Fibroblast of skin of left biceps (primary cell): ENCODE results near the gene RIGI.
"Not testable (repeated sequence)": the region's sequence is repeated elsewhere in the genome, so short reads cannot be mapped to it uniquely, and the experiment has no call there.

Experiments used
- DNase-seq, 2 experiments: peaks; one replicate each; pipeline ENCODE4 v3.0.0-alpha.2; 2013; ENCODE audit warnings: low read depth in 2 of 2

The RIGI gene

GRCh38 chr9:32526707-32527048 is 682 bp upstream of the RIGI start:
- no peak for DNase-seq

- DNase-seq = no peak
Measured at GRCh38 chr9:32525709-32526030, 326 bp downstream of the RIGI start.

GRCh38 chr9:32524892-32525708 is 896 bp downstream of the RIGI start:
- DNase-seq = no peak

- not testable (repeated sequence) for DNase-seq
Measured at GRCh38 chr9:32524558-32524891, 1.5 kb downstream of the RIGI start.

- no peak for DNase-seq
Measured at GRCh38 chr9:32523910-32524309, 2.1 kb downstream of the RIGI start.

GRCh38 chr9:32518276-32518675 is 7.7 kb downstream of the RIGI start:
- DNase-seq = no peak

- no peak for DNase-seq
Measured at GRCh38 chr9:32516241-32516640, 9.8 kb downstream of the RIGI start.

GRCh38 chr9:32508728-32509127 is 17.3 kb downstream of the RIGI start:
- DNase-seq = no peak

GRCh38 chr9:32503008-32503407 is 23.0 kb downstream of the RIGI start:
- DNase-seq = no peak

- DNase-seq = peak in 1 of 2 experiments; percentile 11
Measured at GRCh38 chr9:32502464-32502863, 23.5 kb downstream of the RIGI start.

GRCh38 chr9:32501868-32502267 is 24.1 kb downstream of the RIGI start:
- no peak for DNase-seq

GRCh38 chr9:32500768-32501167 is 25.2 kb downstream of the RIGI start:
- no peak for DNase-seq

- DNase-seq = no peak
Measured at GRCh38 chr9:32497921-32498320, 28.1 kb downstream of the RIGI start.

GRCh38 chr9:32490601-32491000 is 35.4 kb downstream of the RIGI start:
- DNase-seq = no peak

- DNase-seq = peak; percentile 13 to 20
Measured at GRCh38 chr9:32487981-32488380, 38.0 kb downstream of the RIGI start.

GRCh38 chr9:32486839-32487562 is 39.0 kb downstream of the RIGI start:
- DNase-seq = no peak

GRCh38 chr9:32483343-32483742 is 42.7 kb downstream of the RIGI start:
- no peak for DNase-seq
